Esophagus squamous epithelium (tissue), 5 donors: ENCODE measurements around the gene RRP15. TPM values are rescaled to one million over a fixed set of nuclear protein-coding genes. Genes with fewer than 3 reads are reported as not detected.

ENCODE experiments used
- DNase-seq: peaks from one replicate; lab custom pipeline; 2025; lab: John Stamatoyannopoulos, UW
- H3K27ac ChIP-seq, 4 donors: fragments of 200-600 bp; sonication (generic); one replicate each; pipeline ENCODE4 v1.5.1; 2016 to 2019; ENCODE audit warnings: mild to moderate bottlenecking in 1 of 4
- H3K27me3 ChIP-seq, 4 donors: fragments of 200-600 bp; sonication (generic); 1 replicate in 3 of 4; 2 replicates in 1 of 4; pipeline versions ENCODE4 v1.5.1 to v1.6.0; 2017 to 2021; ENCODE audit warnings: antibody characterized with exemption in 1 of 4
- H3K36me3 ChIP-seq, 3 donors: fragments of 200-600 bp; sonication (generic); one replicate each; pipeline ENCODE4 v1.5.1; 2016 to 2019
- H3K4me1 ChIP-seq, 3 donors: fragments of 200-600 bp; sonication (generic); one replicate each; pipeline ENCODE4 v1.5.1; 2017 to 2019
- H3K4me3 ChIP-seq, 4 donors: fragments of 200-600 bp; sonication (generic); 1 replicate in 3 of 4; 2 replicates in 1 of 4; pipeline ENCODE4 v1.5.1; 2016 to 2019; ENCODE audit warnings: mild to moderate bottlenecking in 2 of 4, moderate library complexity in 1 of 4
- H3K9me3 ChIP-seq, 3 donors: fragments of 200-600 bp; sonication (generic); one replicate each; pipeline ENCODE4 v1.5.1; 2016 to 2019
- CTCF ChIP-seq, 6 experiments: fragments of 450-650 bp in 4 of 6; fragments of 200-600 bp in 2 of 6; sonication (generic) in 2 of 6; IDR thresholded peaks; one replicate each; pipeline ENCODE4 v1.5.1; 2016 to 2019; ENCODE audit warnings: antibody characterized with exemption in 6 of 6, mild to moderate bottlenecking in 4 of 6, moderate library complexity in 4 of 6
- POLR2A ChIP-seq, 4 donors: fragments of 450-650 bp; IDR thresholded peaks; one replicate each; pipeline ENCODE4 v1.6.1; 2017; ENCODE audit warnings: antibody characterized with exemption in 4 of 4, mild to moderate bottlenecking in 4 of 4, moderate library complexity in 3 of 4
- WGBS, 2 donors: methylation state at CpG; one replicate each; pipeline ENCODE4 v1.1.5; 2018; 5-methylcytosine and 5-hydroxymethylcytosine counted together
- intact Hi-C: fragments of 100-400 bp; cut with DNase I; formaldehyde crosslinking; loops from one replicate; pipeline ENCODE4 v1.15.0; 2022
- total RNA-seq, 4 donors: library from RNA; depleted of rRNA; stranded (reverse); fragments of >200 nt; gene quantifications; one replicate each; pipeline ENCODE4 v1.1.0, GENCODE V29; 2016
- donor health status: DM: yes; HTN: yes; CAD: no.

Gene RRP15, protein sequence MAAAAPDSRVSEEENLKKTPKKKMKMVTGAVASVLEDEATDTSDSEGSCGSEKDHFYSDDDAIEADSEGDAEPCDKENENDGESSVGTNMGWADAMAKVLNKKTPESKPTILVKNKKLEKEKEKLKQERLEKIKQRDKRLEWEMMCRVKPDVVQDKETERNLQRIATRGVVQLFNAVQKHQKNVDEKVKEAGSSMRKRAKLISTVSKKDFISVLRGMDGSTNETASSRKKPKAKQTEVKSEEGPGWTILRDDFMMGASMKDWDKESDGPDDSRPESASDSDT
- total RNA-seq: 1 to 10 TPM; 4.6 to 9.3 (median 8.4) TPM

DNA sequence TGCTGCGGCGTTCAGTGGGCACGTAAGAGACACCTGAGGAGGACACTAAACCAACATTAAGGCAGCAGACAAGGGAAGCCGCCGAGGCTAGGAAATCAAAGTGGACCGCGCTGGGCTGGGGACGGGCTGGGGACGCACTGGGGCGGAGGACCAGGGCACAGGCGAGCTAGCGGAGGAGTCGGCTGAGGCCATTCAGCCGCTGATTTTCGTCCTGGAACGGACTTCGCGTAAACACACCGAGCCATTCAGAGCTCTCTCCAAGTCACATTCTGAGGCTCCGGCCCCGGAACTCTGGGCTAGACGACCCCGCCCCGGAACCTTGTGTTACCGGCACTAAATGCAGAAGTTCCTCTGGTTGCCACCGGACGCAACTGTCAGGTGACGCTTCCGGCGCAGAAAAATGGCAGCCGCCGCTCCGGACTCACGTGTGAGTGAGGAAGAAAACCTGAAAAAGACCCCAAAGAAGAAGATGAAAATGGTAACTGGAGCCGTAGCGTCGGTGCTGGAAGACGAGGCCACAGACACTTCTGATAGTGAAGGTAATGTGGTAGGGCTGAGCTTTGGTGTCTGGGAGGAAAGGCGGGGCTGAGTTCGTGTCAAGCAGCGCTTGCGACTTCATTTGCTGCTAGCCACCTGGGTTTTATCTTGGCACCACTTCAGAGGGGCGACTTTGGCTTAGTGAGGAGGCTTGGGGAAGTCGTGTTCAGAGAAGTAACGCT, at the start of gene RRP15:
TSS of gene RRP15 (plus strand) at position 377 of the 719 bp plus-strand sequence. CDS start at position 401, 24 bp downstream.
- TF ChIP-seq CTCF (IDR thresholded peaks at IDR 0.05) (peak in 3 of 6 experiments; percentile 13 to 51 (median 31)), POLR2A (IDR thresholded peaks at IDR 0.05) (peak in 3 of 4 donors; percentile 23 to 46 (median 27))

DNA sequence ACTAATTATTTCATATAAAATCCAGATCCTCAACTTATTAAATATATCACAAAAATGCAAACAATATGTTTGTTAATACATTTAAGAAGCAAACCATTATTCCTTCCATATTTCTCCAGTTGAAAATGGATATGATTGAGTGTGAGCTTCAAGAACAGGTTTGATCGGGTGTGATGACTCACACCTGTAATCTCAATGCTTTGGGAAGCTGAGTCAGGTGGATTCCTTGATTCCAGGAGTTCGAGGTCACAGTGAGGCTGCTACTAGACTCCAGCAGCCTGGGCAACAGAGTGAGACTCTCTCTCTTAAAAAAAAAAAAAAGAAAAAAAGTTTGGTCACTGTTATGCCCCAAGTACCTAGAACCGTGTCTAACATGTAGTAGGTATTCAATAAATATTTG, 42.9 kb upstream of the RRP15 start:
- no peaks in the 10 kb centered on the region for H3K9me3 ChIP-seq
- no peak for TF ChIP-seq CTCF (IDR thresholded peaks at IDR 0.05)
- no peak for TF ChIP-seq POLR2A (IDR thresholded peaks at IDR 0.05)
- WGBS, 2 donors: 51 to 68% methylated on average over 3 of the region's 3 CpGs
- H3K27me3 ChIP-seq: no peaks in the 10 kb centered on the region
- no peaks in the 10 kb centered on the region for H3K4me1 ChIP-seq
- intact Hi-C loops: no loop called here
- no peak overlapping the region for H3K4me3 ChIP-seq
- DNase-seq: no peak
- no peak overlapping the region for H3K27ac ChIP-seq
- H3K36me3 ChIP-seq: no peaks in the 10 kb centered on the region

More for the DNA sequence above, at the start of gene RRP15:
- peak within 1 kb of the TSS; percentile 75 to 93 (median 82) for H3K4me3 ChIP-seq
- H3K27ac ChIP-seq: peak within 1 kb of the TSS; percentile 85 to 91 (median 88)
- H3K9me3 ChIP-seq: no peaks in the 10 kb centered on the region
- WGBS, 2 donors: 0 to 1% methylated on average over 25 to 30 of the region's 45 CpGs
- DNase-seq: peak; percentile 39
- intact Hi-C loops: no loop called here
- peaks cover 0 to 36% (median 13%) of the 10 kb centered on the region in 3 donors for H3K4me1 ChIP-seq
- no peaks in the 10 kb centered on the region for H3K27me3 ChIP-seq
- no peaks in the 10 kb centered on the region for H3K36me3 ChIP-seq

DNA sequence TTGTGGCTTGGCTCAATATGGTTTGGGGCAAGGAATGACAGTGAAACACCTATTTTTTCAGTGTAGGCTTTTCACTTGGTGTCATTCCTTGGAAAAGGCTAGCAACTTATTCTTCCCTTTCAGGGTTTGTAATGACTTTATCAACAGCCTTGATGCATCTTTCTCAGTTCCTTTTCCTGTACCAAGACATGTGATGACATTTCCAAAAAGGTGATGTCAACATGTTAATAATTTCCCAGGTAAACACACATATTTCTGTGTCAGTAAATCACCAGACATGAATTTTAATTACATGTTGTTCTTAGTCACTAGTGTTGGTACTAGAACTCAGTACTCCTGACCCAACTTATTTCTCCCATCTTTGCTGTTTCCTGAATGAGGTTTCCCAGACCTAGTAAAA, 37.8 kb upstream of the RRP15 start:
- H3K27me3 ChIP-seq: peaks cover 0 to 2% (median 0%) of the 10 kb centered on the region in 4 donors
- H3K9me3 ChIP-seq: no peaks in the 10 kb centered on the region
- no peaks in the 10 kb centered on the region for H3K36me3 ChIP-seq
- no peak for DNase-seq
- no peak overlapping the region for H3K4me3 ChIP-seq
- intact Hi-C loops: no loop called here
- no peak overlapping the region for H3K27ac ChIP-seq
- TF ChIP-seq POLR2A (IDR thresholded peaks at IDR 0.05) (no peak), CTCF (IDR thresholded peaks at IDR 0.05) (no peak)
- H3K4me1 ChIP-seq: no peaks in the 10 kb centered on the region

GRCh38 chr1:218249338-218250140, 35.6 kb upstream of the RRP15 start:
- H3K27ac ChIP-seq: no peak overlapping the region
- H3K4me3 ChIP-seq: no peak overlapping the region
- H3K4me1 ChIP-seq: no peaks in the 10 kb centered on the region
- no peaks in the 10 kb centered on the region for H3K36me3 ChIP-seq
- TF ChIP-seq POLR2A (IDR thresholded peaks at IDR 0.05): no peak
- no peak for DNase-seq
- intact Hi-C loops: no loop called here
- H3K9me3 ChIP-seq: no peaks in the 10 kb centered on the region
- 61 to 66% methylated on average over 6 of the region's 6 CpGs for WGBS, 2 donors
- peaks cover 0 to 2% (median 0%) of the 10 kb centered on the region in 4 donors for H3K27me3 ChIP-seq

DNA sequence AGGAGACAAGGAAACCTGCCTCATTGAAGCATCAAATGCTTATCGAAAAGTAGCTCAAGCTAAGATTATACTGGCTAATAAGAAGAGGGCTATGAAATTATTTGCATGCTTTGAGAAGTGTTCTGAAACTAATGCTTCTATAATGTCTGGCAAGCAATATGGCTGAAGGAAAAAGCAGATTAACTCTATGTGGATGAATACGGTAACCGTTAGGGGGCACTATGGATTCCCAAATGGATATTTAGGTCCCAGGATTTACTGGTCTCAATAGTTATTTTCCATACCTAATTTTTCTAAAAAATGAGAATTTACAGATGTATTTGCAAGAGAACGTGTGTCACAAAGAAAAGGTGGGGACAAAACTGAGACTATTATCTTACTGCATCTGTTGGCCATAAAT, 34.6 kb upstream of the RRP15 start:
- Histone ChIP-seq H3K36me3 (no peaks in the 10 kb centered on the region), H3K27ac (no peak overlapping the region), H3K27me3 (peaks cover 0 to 2% (median 0%) of the 10 kb centered on the region in 4 donors), H3K4me1 (no peaks in the 10 kb centered on the region), H3K9me3 (no peaks in the 10 kb centered on the region), H3K4me3 (no peak overlapping the region)
- DNase-seq: no peak
- intact Hi-C loops: no loop called here
- TF ChIP-seq POLR2A (IDR thresholded peaks at IDR 0.05) (no peak), CTCF (IDR thresholded peaks at IDR 0.05) (no peak)
- 67 to 72% methylated on average over 4 of the region's 4 CpGs for WGBS, 2 donors
